Amniotic epithelial cell (primary cell): Measurements from ENCODE around the gene TPP2.

Experiments
- DNase-seq: peaks from one replicate; pipeline ENCODE4 v3.0.0-alpha.2; 2010; ENCODE audit warnings: low read depth

The TPP2 gene

DNA sequence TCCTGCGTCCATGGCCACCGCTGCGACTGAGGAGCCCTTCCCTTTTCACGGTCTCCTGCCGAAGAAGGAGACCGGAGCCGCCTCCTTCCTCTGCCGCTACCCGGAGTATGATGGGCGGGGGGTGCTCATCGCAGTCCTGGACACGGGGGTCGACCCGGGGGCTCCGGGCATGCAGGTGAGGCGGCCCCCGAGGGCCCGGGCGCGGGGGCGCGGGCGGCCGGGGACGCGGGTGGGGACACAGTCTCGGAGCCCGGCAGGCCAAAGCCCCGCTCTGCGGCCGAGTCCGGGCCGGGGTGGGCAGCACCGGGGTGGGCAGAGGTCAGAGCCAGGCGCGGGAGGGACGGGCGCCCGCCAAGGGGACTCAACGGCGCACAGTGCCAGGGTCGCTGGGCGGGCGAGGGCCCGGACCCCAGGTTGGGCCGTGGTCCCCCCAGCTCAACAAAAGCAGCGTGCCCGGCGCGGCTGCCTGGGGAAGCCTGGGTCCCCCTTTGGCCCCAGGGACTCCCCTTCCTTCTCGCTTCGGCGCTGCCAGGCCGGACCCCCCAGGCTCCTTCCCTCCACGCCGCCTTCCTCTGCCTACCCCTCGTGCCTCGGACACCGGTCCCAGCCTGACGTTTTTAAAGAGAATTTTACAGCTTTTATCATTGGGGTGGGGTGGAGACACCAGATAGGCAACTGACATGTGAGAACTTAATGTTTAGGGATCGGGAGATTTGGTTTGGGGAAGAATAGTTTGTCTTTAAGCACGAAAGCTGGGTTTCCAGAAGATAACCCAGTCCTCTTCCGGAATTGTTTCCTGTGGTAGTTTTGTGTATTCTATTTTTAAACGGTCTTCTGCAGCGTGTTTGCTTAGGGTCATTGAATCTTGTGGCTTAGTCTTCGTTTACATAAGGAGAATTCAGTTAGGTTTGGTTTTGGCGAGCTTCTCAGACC is 509 bp downstream of the TPP2 start:
- no peak for DNase-seq

- no peak for DNase-seq
These were observed 1.3 kb downstream of the TPP2 start for GRCh38 chr13:102598061-102598460.

GRCh38 chr13:102599426-102600012 is 2.7 kb downstream of the TPP2 start:
- DNase-seq: no peak

- DNase-seq: no peak
These were observed 9.9 kb downstream of the TPP2 start for GRCh38 chr13:102606537-102607309.

DNA sequence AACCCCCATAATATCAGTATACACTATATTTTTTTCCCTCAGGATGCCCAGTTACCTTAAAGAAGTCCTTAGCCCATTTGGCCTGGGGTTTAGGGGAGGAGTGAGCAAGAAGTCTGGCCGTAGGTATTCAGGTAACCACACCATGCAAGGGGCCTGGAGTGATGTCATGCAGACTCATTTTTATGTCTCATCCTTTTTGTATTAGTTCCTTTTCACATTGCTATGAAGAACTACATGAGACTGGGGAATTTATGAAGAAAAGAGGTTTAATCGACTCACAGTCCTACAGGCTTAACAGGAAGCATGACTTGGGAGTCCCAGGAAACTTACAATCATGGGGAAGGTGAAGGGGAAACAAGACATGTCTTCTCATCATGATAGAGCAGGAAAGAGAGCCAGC is 12.2 kb downstream of the TPP2 start:
- no peak for DNase-seq

- DNase-seq: no peak
These were observed 12.9 kb downstream of the TPP2 start for GRCh38 chr13:102609696-102610095.

- DNase-seq: no peak
These were observed 13.6 kb downstream of the TPP2 start for GRCh38 chr13:102610296-102610895.

DNA sequence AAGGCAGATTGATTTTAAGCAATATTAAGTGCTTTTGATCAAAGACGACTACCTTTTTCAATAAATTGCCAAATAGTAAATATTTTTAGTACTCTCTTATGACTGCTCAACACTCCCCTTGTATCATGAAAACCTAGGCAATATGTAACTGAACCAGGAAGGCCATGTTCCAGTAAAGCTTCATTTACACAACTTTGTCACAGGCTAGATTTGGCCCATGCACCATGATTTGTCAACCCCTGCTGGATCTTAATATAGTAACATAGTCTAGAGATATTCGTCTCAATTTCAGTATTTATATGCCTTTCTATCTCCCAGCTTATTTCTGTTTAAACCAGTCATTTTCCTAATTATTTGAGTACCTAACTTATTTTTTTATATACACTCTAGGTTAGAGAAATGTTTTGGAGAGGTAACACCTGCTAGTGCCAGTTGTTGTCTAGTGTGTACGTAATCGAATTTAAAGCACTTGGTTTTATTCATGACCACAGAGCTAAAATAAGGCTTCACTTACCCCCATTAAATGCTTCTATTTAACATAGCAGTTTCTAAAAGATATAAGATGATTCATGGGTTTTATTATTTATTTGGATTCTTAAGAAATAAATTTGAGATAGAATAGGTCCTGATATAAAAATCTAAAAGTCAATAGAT is 21.0 kb downstream of the TPP2 start:
- DNase-seq: no peak

DNA sequence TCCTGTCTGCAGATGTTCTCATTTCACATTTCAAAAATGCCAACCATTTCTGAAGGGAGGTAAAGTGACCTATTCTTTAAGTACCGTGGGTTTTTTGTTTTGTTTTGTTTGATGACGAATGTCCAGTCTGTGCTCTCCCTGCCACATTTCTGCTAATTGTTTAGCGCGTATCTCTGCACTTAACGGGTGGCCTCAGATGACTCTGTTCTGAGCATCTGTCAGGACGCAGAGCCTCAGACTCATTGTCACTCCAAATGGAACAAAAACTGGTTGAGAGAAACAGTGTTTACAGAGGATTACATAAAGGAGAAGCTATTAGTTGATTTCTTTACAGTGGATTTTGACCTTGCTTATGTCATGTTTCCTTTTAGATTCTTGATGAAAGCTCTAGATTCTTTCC is 23.7 kb downstream of the TPP2 start:
- no peak for DNase-seq

- no peak for DNase-seq
These were observed 30.1 kb downstream of the TPP2 start for GRCh38 chr13:102626928-102627327.

GRCh38 chr13:102628559-102628958 is 31.8 kb downstream of the TPP2 start:
- DNase-seq: no peak

- DNase-seq: no peak
These were observed 34.4 kb downstream of the TPP2 start for GRCh38 chr13:102631198-102631597.

DNA sequence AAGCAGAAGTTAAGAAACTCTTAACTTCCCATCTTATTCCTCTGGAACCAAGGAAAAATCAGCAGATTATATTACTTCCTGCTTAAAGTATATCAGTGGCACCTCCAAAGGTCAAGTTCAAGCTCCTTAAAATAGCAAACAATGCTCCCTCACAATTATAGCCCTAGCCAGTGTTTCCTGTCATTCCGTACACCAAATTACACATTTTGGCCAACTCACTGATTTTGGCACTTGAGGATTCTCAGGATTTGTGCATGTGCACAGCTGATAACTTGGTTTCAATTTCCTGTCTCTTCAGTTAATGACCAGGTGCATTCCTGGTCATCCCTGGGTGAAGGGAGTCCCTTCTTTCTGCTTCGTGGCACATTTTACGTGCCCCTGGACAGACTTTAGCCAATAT is 42.0 kb downstream of the TPP2 start:
- no peak for DNase-seq

DNA sequence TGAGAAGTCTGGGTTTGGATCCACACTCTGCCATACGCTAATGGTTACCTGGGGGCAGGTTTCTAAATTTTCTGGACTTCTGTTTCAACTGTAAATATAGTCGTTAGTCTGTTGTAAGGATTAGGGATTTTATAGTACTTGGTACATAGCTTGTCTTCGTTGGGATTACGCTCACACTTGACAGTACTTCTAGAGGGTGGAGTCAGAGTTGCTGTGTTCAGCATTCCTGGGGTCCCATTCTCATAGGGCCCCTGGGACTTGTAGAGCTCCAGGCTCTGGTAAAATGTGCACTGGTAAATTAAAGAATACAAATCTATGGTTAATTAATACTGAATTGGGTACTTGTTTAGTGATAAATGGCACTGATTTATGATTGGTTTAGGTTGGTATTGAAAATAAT is 45.2 kb downstream of the TPP2 start:
- DNase-seq: no peak

DNA sequence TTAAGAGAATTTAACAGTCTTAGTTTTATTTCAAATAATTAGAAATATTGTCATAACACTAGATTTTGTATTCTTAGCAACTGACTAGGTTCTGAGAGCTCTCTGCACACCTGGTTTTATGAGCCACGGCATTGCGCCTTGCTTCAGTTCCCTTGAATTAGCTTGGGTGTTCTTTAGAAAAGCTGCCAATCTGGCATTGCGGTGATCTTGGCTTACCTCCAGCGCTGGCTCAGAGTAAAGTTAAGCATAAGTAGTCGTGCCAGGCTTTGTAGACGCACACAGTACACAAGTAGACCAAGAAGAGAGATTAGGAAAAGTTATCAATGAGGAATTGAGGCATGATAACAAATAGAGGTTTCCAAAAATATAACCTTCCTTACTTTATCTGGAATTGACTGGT is 45.7 kb downstream of the TPP2 start:
- no peak for DNase-seq

DNA sequence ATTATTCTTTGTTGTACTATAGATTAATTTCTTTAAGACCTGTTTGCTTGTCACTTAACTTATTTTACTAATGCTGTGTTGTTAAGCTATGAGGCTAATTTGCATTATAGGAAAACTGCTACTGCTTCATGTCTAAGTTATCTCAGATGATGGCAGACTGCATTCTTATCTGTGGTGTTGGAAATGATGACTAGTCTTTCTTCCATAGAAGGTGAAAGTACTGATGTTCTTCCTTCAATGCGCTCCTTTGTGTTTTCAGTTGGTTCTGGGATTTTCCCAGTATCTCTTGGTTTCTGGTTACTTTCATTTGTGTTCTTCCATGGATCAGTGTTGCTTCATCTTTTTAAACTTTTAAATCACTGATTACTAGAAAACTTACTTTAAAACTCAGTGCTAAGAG is 46.9 kb downstream of the TPP2 start:
- DNase-seq: peak; percentile 59

DNA sequence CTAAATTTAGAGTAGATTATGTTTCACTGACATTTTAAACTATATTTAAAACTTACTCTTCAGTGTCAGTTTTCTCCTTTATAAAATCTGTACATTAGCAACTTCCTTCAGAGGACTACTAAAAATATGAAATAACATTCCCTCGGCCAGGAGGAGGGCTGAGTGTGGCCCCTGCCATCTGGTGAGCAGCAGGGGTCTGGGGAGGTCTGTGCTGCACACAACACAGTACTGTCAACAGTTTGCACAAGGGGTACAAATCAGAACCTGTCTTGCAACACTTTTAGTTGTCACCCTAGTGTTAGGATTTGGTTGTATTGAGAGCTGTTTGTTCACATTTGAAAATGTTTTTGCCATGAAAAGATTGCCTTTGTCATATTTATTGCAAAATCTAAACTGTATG is 48.9 kb downstream of the TPP2 start:
- no peak for DNase-seq

DNA sequence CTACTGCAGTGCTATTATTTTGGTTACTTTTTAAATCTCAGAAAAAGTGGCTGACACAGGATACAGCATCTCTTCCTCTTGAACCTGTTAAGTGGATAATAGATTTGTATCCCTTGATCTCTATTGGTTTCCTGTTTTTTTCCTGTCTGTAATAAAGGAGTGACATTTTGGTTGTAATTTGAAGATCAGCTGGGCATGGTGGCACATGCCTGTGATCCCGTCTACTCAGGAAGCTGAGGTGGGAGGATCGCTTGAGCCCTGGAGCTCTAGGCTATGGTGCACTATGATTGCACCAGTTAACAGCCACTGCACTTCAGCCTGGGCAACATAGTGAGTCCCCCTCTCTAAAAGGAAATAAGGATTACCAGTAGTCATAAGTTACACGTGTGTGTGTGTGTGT is 51.3 kb downstream of the TPP2 start:
- no peak for DNase-seq

GRCh38 chr13:102650444-102650843 is 53.7 kb downstream of the TPP2 start:
- DNase-seq: no peak

DNA sequence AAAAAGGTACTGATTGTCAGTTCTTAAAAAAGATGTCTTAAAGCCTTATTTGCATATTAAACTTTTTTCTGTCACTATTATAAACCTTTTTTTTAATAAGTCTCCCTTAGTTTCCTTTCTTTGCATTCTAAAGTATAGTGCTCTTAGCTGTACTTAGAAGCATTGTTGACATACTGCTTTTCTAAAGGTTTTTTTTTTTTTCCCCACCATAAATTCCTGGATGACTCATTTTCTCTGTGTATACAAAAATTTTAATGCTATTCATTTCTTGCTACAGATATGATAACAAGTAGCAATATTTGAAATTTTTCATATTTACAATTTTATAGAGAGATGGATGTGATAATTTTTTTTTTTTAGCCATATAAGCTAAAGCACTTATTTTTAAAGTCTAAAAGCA is 54.6 kb downstream of the TPP2 start:
- DNase-seq: peak; percentile 73

GRCh38 chr13:102651892-102652291 is 55.1 kb downstream of the TPP2 start:
- peak; percentile 91 for DNase-seq

DNA sequence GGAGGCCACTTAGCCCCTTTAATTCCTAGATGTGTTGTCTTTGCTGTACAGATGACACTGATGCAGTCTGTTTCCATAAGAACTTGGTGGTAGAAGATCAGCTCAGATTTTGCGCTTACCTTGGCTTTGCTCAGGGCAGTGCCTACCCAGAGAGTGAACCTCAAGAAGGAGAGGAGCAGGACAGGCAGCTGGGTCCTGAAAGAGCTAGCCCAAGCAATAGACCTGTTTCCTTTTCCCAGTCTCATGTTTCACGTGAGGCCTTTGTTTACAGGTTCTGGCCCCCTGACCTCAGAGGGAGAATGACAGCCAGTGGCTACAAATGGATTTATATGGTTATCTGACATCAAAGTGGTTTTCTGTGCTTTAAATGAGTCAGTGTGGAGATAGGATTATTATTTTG is 58.0 kb downstream of the TPP2 start:
- peak; percentile 43 for DNase-seq
